GM19043 (cell line): ENCODE measurements around the gene ATP5PD.
"Not testable (repeated sequence)": the region's sequence is repeated elsewhere in the genome, so short reads cannot be mapped to it uniquely, and the experiment has no call there.

Experiments
- ATAC-seq: cut with Tn5 transposase; IDR thresholded peaks from one replicate; pipeline ENCODE4 v1.9.1; 2021; ENCODE audit warnings: low read depth; ENCODE audit not compliant: unreplicated experiment

The ATP5PD gene

DNA sequence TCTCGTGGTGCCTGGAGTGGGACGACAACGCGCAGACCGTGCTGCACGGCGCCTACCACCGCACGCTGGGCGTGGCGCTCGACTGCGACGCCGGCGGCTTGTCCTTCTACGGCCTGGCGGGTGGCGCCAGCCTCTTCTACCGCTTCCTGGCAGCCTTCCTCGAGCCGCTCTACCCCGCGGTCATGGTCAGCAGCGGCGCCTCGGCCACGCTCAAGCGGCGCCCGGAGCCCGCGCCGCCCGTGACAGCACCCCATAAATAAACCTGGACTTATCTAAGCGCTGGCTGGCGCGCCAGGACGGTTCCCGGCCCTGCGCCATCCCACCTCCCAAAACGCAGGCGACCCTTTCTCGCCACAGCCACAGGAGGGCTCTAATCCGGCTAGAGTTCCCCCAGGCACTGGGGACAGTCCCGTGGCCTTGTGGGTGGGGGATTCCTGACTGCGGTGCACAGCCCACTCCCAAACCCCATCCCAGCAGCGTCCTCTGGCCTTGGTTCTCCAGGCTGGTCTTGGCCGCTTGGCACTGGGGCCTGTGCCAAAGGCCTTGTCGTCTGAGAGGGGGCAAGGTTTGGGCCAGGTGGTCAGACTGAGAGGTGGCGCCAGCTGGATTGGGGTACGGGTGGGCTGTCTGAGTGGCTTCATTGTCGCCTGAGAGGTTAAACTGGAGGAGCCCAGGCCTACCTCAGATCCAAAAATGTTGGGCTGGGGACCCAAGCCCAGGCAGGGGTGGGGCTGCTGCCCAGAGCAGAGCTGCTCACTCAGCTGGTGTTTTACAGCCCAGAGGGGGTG, 30.9 kb upstream of the ATP5PD start:
- peak; percentile 31 for ATAC-seq

DNA sequence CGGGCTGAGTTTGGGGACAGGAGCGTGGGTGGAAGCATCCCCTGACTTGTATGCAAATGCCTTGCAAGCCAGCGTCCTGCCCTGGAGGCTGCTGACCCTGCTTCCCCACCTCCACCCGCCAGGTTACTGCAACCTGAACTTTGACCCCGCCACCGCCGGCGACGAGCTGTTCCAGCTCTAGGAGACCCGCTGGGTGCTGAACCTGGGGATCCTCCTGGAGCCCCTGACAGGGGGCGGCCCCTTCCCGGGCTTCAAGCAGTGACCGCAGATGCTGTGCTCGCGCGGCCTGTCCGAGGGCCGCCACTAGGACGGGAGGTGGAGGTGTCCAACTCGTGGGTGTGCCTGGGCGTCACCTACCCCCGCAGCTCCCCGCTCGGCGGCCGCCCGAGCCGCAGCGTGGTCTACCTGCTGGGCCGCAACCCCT, 30.3 kb upstream of the ATP5PD start:
- ATAC-seq: no peak

DNA sequence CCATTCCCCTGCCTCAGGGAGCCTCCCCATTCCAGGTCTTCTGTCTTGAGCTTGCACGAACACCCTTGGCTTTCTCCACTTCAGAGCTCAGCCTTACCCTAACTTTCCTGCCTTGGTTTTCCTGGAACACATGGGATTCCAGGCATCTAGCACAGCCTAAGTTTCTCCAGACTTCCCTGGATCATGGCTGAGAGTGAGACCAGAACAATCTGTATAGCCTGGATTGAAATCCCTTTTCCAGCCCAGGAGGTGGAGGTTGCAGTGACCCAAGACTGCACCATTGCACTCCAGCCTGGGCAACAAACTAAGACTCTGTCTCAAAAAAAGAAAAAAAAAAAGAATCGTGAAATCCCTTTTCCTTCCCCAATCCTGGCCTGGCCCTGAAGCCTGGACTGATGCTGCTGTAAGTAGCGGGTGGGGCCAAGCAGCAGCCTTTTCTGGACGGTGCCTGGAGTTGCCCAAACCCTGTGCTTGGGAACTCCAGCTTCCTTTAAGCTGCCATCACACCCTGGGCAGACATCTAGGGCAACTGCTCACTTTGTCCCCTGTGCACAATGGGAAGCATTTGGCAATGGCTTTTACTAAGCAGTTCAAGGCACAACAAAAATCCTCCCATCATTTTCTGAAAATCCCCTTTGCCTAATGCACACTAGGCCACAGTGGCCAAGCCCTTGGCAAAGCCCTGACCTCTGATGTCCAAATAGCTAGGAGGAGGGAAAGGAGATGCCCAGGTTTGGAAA, 29.0 kb upstream of the ATP5PD start:
- ATAC-seq: no peak

DNA sequence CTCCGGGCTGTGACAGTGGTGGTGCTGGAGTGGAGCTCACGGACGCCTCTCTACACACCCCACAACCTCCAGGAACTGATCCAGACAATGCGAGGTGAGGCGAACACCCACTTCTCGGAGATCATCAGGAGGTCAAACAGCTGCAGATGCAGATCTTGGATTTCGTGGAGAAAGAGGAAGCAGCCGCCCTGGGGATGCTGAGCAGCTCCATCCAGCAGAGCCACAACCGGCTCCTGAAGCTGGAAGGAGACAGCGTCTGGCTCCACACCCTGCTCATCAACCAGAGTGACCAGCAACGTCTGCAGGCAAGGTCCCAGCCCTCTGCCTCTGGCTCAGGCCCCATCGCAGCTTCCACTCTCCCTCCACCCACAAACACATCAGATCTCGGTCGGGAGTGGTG, 27.8 kb upstream of the ATP5PD start:
- no peak for ATAC-seq

DNA sequence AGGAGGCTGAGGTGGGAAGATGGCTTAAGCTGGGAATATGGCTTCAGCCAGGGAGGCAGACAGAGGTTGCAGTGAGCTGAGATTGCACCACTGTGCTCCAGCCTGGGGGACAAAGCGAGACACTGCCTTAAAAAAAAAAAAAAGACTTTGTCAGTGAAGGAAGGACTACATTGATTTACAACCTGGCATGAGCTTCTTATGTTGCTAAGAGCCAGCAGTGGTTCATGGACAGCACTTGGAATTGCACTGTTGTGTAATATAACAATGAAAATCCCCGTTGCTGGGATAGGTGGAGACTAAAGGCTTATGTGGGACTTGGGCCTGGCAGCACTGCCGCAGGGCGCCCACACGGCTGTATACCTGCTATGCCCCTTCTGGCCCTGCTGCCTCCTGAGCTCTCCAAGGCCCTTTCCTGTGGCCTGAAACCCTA, 26.9 kb upstream of the ATP5PD start:
- ATAC-seq: no peak

DNA sequence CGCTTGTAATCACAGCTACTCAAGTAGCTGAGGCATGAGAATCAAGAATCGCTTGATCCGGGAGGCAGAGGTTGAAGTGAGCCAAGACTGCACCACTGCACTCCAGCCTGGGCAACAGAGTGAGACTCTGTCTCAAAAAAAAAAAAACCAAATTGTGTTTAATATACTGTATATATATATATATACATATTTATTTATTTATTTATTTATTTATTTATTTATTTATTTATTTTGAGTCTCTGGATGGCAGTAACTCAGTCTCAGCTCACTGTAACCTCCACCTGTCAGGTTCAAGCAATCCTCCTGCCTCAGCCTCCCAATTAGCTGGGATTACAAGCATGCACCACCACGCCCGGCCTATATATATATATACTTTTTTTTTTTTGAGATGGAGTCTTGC, 26.1 kb upstream of the ATP5PD start:
- ATAC-seq: not testable (repeated sequence)

DNA sequence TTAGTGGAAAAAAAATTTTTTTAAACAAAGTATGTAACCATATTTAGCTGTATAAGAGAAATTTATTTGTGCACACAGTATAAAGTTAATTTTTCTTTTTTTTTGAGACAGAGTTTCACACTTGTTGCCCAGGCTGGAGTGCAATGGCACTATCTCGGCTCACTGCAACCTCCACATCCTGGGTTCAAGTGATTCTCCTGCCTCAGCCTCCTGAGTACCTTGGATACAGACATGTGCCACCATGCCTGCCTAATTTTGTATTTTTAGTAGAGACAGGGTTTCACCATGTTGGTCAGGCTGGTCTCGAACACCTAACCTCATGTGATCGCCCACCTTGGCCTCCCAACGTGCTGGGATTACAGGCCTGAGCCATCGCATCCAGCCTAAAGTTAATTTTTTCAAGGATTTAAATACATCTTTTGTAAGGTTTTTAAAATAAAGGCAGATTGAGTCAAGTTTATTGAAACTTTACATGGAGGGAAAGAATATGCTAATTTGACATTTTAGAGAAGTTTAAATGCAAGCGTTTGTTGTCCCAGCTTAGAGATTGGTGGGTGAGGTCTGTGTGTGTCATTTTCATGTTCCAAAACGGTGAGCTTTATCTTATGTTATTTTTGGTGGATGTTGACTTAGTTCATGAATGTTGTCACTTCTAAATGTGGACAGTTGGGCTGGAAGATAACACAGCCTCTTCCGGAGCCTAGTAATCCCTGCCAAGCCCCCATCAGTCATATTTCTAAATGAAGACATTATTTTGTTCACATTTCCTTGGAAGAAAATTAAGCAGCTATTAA, 24.9 kb upstream of the ATP5PD start:
- ATAC-seq: not testable (repeated sequence)

DNA sequence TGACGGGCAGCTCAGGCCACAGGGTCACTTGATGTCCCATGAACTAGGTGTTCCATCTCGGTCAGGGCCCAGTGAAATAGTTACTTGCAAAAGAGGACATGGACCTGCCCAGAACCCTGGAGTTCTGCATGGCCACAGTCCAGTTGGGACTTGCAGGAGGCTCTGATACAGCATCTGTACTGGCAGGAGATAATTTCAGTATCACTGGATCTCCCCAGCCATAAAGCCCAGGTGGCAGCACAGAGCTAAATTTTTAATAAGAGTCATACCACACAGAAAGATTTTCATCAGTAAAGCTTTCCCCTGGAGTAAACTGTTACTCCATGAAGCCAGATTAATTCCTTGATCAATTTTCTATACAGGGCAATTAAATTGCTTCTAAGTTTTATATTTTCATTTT, 23.0 kb upstream of the ATP5PD start:
- no peak for ATAC-seq

DNA sequence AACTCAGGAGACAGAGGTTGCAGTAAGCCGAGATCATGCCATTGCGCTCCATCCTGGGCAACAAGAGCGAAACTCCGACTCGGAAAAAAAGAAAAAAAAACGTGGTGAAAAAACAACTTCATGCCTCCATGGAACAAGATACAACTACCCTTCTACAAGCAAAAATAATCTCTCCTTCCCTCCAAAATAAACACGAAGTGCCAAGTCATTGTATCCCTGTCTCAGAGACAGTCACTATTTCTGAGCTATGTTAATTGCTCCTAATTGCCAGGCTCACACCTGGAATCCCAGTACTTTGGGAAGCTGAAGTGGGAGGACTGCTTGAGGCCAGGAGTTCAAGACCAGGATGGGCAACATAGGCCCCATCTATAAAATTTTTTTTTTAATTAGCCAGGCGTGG, 22.0 kb upstream of the ATP5PD start:
- no peak for ATAC-seq

DNA sequence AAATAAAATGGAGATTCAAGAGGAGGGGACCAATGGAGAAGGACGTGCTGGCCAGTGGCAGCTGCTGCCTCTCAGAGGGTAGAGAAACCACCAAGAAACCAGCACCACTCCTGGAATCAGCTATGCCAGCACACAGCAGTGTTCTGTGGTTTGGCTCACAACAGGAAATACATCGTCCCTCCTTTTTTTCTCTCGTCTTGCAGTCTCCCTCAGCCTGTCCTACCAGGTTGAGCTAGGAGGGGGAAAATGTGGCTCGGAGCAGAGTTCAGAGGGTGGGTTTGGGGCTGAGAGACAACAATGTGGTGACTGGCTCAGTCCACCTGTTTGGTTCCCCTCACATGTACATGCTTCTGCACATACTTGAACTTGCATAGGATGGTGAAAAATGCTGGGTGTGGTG, 21.1 kb upstream of the ATP5PD start:
- ATAC-seq: no peak

DNA sequence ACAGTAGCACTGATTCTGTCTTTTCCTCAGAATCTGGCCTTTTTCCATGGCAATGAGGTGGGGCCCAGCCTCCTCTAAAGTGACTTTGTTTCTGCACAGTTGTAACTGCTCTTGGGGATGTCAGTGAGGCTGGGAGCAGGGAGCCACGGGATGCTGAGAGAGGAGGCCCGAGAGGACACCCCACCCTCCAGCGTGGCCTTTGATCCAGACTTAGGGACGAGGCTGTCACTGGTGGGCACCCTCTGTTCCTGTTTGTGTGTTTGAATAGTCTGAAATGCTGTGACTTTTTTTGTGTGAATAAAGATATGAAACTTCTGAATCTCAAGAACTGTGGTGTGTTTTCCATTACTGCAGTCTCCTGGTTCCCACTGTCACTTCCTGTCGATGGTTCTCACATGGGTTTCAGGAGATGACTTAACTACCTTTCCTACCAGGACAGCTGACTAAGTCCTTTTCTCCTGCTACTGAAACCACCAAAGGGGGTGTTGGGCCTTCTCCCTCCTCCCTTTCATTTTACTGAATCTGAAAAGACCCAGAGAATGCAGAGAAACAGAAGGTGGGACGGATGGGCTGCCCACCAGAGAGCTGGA, 18.9 kb upstream of the ATP5PD start:
- no peak for ATAC-seq

DNA sequence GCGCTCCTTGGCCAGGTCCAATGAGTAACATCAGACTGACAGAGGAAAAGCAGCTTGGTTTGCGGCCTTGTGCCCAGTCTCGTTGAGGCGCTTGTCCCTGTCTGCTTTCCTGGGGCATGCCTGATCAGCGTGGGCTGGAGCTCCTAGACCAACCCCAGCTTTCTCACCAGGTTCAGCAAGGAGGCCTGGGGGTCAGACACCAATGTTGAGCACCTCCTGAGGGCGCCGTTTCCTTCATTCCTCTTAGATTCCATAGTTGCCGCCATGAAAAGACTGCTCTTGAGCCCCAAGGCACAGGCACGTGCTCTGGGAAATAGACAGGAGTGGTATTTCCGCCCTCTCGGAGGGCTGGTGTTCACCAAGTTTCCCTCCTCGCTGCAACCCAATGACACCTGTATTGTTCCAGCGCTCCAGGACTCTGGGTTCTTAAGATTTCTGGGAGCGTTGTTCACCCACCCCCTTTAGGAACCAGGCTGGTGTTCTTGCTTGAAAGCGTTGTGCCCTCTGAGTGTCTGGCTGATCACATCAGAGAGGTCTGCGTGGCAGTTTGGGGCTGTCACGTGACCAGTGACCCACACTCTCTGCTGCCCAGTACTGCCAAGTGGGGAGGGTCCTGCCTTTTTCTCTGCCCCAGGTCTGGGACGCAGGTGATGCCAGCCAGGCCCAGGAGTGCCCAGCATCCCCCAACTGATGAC, 18.2 kb upstream of the ATP5PD start:
- ATAC-seq: no peak

DNA sequence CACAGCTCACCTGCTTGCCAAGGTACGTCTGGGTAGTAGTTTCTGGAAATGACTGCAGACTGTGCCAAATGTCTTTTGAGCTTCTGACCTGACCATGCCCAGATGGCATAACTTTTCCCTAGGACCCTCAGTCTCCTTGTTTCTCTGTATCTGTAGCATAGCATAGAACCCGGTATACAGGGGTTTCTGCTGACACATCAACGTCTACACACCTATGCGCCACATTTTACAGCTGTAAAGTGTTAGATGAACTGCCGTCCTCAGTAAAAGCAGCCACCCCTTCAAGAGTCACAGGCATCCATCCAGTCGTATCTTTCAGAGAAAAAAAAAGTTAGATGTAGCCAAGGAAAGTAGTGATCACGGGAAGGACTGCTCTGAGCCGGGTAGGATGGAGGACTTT, 17.7 kb upstream of the ATP5PD start:
- no peak for ATAC-seq

DNA sequence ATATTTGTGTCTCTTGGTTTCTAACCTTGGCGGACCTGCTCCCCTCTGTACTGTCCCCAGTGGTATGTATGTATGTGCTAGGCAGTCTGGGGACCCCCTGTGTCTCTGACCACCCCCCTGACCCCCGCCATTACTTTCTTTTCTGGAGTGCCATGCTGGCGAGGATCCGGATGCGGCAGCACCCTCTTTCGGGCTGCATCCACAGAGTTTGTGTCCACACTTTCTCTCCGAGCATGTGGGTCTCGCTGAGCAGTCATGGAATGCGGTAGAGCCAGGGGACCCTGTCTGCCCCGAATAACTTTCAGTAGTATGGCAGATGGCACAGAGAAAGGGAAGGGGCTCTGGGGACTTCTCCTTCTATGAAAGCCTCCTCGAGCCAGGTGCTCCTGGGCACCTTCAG, 17.3 kb upstream of the ATP5PD start:
- ATAC-seq: no peak

DNA sequence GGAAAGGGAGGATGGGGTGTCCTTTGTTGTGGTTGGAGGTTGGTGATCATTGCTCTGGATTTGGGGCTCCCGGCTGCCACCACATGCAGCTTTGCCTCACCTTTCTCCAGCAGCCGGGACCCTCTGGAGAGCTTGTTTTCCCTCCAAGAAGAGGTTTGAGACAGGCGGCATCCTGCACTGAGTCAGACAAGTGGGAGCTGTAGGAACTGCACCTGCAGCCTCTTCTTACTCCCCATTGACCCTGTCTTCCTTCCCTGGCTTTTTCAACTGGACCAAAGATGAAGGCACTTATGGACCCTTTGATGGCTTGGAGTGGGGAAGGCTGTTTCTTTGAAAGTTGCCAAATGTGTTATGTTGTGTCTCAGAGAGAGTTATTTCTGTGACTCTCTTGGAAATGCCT, 16.9 kb upstream of the ATP5PD start:
- ATAC-seq: no peak

DNA sequence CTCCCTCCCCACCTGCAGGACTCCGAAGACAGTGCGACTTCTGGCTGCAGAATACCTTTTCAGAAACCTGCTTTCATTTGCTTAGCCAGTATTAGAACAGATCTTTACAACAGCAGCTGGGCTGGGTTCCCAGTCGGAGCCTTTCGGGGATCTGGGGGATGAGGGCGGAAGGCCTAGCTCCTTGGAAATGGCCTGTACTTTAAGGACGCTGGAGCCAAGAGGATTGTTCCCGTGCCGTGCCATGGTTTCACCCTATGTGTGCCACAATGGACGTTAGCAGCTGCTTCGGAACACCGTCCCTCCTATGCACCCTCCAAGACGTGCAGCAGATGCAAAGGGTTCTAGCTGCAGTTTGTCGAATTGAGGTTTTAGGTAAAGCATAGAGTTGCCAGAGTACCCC, 16.4 kb upstream of the ATP5PD start:
- ATAC-seq: no peak

DNA sequence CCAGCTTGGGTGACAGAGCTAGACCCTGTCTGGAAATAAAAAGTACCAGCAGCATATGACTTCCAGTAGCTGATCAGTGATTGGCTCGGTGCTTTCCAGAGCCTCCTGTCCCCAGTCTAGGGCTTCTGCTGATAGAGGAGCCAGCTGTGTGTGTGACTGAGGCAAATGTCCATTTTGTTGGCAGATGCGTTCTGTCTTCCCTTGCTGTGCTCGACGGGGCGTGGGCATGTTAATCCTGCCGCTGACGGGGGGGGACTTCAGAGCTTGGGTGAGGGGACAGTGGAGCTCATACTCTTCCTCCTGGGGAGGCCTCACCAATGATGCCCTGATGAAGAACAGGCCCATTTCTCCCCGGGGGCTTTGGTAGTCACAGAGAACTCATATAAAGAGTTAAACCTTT, 14.8 kb upstream of the ATP5PD start:
- no peak for ATAC-seq

DNA sequence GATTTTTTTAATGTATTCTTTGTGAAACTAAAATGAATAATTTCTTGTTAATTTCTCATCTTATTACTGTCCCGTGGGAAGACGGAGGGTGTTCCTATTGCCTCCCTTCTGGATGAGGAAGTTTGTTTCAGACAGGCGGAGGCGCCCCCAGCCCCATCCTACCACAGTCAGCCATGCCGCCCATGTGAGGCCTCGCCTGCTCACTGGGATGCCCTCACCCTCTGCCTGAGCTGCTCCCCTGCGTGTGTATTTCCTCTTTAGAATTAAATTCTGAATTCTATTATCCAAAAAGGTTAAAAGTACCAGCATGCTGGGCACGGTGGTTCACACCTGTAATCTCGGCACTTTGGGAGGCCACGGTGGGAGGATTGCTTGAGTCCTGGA, 14.3 kb upstream of the ATP5PD start:
- no peak for ATAC-seq

DNA sequence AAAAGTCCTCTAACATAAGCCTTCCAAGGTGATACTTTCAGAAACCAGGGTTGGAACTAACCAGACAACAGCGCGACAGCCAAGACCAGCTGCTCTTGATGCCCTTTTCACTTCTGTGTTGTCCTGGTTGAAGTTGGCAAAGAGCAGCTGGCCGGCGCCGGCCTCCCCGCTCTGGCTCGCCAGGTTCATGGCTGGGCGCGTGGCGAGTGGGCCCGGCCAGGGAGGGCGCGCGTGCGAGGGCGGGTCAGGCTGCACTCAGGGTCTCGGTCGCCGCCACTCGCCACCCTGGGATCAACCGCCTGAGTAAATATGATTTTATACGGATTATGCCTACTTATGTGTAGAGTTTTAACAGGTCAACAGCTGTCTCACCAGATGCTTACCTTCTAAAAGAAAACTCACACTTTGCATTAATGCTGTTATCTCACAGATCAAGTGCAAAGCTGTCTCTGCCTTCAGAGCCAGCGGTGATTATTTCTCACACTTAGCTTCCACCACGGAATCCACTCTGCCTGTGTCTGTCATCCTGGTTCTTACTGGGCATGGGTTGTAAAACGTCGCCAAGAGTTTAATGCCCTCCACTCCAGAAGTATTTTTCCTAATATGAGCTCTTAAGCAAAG, 13.8 kb upstream of the ATP5PD start:
- ATAC-seq: no peak
